ENCODE results near the gene PPP2R5A. TPM values are rescaled to one million over a fixed set of nuclear protein-coding genes. Genes with fewer than 3 reads are reported as not detected.

PPP2R5A gene
- total and polyA plus RNA-seq, 2 of the 13 experiments (the other 11 are each of a cell fraction or from before 2014, with no cell fraction given), result 22.0 to 31.4 TPM

GRCh38 chr1:212242985-212243308 is 42.3 kb upstream of the PPP2R5A start:
- ChIA-PET POLR2A (interaction anchor here (0.7 to 4.2 kb wide), 12 partner anchors 8 to 172 kb away, joined by 3 to 72 read pairs (median 8); no protein-coding TSS in a partner anchor), CTCF (ENCODE audit: low intra/inter-chr PET ratio, low total read pairs) (no interaction called here)
- FAIRE-seq, result no peak
- Histone ChIP-seq H3K4me2 (ENCODE audit: low read depth, low read length) (peak overlapping the region; percentile 56), H3K9me3 (ENCODE audit: low read length) (no peaks in the 10 kb centered on the region), H4K20me1 (ENCODE audit: insufficient read depth, low read length) (no peaks in the 10 kb centered on the region), H3K27me3 (ENCODE audit: control insufficient read depth in 1 of 2, insufficient read depth in 2 of 2, low read length in 2 of 2) (no peaks in the 10 kb centered on the region; a peak in 1 of 5 replicates), H2AFZ (ENCODE audit: low read length) (no peak overlapping the region), H3K36me3 (replicated peaks in 1 of 2; ENCODE audit: control insufficient read depth in 1 of 2, insufficient read depth in 2 of 2, low read length in 2 of 2) (no peaks in the 10 kb centered on the region), H3K4me3 (replicated peaks in 1 of 3; ENCODE audit: insufficient read depth in 1 of 3, low read depth in 2 of 3, low read length in 3 of 3) (peak overlapping the region in 1 of 3 experiments; percentile 39; a peak in 1 of 6 replicates), H3K27ac (ENCODE audit: extremely low read length, insufficient read depth, low read length) (peak overlapping the region; percentile 70), H3K9ac (ENCODE audit: insufficient read depth, low read depth, low read length) (peak overlapping the region; percentile 55), H3K79me2 (ENCODE audit: insufficient read depth, low read length) (no peaks in the 10 kb centered on the region), H3K4me1 (ENCODE audit: insufficient read depth, low read length) (peaks cover 85% of the 10 kb centered on the region)
- no peak for DNase-seq (ENCODE audit: low spot score)
- 42% methylated on average over 1 of the region's 1 CpG for WGBS (ENCODE audit: low lambda C conversion rate)
- intact Hi-C loops (cut with micrococcal nuclease; ENCODE audit: unreplicated experiment), result loop anchor here (1.0 to 5.0 kb wide), 2 partner anchors 12 to 44 kb away; partner anchors contain the start of gene PPP2R5A
- ATAC-seq, result peak; percentile 4; the same call in 1 of the 3 replicates
- in situ Hi-C loops (cut with HindIII; ENCODE audit: extremely low pct_ligation_motif_present, low pct_unique_long_range_greater_than_20kb), result no loop called here
- TF ChIP-seq ZNF232 (CRISPR knock-in tag; IDR thresholded peaks at IDR 0.05; ENCODE audit: borderline replicate concordance) (no peak), ZMYM4 (CRISPR knock-in tag; IDR thresholded peaks at IDR 0.05) (peak; percentile 5; the same call in 1 of the 2 replicates), ZSCAN12 (CRISPR knock-in tag; IDR thresholded peaks at IDR 0.05) (no peak), NKX3-1 (CRISPR knock-in tag; IDR thresholded peaks at IDR 0.05) (no peak), RBFOX2 (IDR thresholded peaks at IDR 0.05; ENCODE audit: low read depth, low read length) (peak; percentile 13; the same call in 1 of the 2 replicates), NFKB2 (CRISPR knock-in tag; IDR thresholded peaks at IDR 0.05; ENCODE audit: borderline replicate concordance) (no peak), HNRNPK (IDR thresholded peaks at IDR 0.05; ENCODE audit: low read depth, low read length, poor library complexity, severe bottlenecking) (peak; percentile 71)
- TF ChIP-seq, protein P1, sequence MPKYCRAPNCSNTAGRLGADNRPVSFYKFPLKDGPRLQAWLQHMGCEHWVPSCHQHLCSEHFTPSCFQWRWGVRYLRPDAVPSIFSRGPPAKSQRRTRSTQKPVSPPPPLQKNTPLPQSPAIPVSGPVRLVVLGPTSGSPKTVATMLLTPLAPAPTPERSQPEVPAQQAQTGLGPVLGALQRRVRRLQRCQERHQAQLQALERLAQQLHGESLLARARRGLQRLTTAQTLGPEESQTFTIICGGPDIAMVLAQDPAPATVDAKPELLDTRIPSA (CRISPR knock-in tag; IDR thresholded peaks at IDR 0.05; ENCODE audit: borderline replicate concordance), result no peak
- TF ChIP-seq, protein P2, sequence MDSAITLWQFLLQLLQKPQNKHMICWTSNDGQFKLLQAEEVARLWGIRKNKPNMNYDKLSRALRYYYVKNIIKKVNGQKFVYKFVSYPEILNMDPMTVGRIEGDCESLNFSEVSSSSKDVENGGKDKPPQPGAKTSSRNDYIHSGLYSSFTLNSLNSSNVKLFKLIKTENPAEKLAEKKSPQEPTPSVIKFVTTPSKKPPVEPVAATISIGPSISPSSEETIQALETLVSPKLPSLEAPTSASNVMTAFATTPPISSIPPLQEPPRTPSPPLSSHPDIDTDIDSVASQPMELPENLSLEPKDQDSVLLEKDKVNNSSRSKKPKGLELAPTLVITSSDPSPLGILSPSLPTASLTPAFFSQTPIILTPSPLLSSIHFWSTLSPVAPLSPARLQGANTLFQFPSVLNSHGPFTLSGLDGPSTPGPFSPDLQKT (CRISPR knock-in tag; IDR thresholded peaks at IDR 0.05; ENCODE audit: borderline replicate concordance), result no peak
- BruUV-seq (replicated peaks), result TSS peak; percentile 70

All from HepG2 (cell line).